GM18526 (cell line): Measurements from ENCODE around the gene RAPGEF5.

Experiments
- POLR2A ChIP-seq: IDR thresholded peaks from 3 replicates; pipeline ENCODE4 v1.6.1; 2011; ENCODE audit not compliant: insufficient read length; ENCODE audit errors: extremely low read depth

RAPGEF5 gene

GRCh38 chr7:22358820-22359697 lies 2.1 kb upstream of the RAPGEF5 start:
- no peak for TF ChIP-seq POLR2A

GRCh38 chr7:22357311-22358175 lies 589 bp upstream of the RAPGEF5 start:
- no peak for TF ChIP-seq POLR2A

- TF ChIP-seq POLR2A, result no peak
Measured at GRCh38 chr7:22356010-22356691, 803 bp downstream of the RAPGEF5 start.

- TF ChIP-seq POLR2A, result no peak
Measured at GRCh38 chr7:22355620-22356009, 1.3 kb downstream of the RAPGEF5 start.

- TF ChIP-seq POLR2A, result no peak
Measured at GRCh38 chr7:22354462-22354861, 2.5 kb downstream of the RAPGEF5 start.

GRCh38 chr7:22352887-22353286 lies 4.1 kb downstream of the RAPGEF5 start:
- TF ChIP-seq POLR2A, result no peak

GRCh38 chr7:22351878-22352277 lies 5.1 kb downstream of the RAPGEF5 start:
- TF ChIP-seq POLR2A, result no peak

GRCh38 chr7:22351329-22351692 lies 5.6 kb downstream of the RAPGEF5 start:
- no peak for TF ChIP-seq POLR2A

GRCh38 chr7:22350466-22351328 lies 6.3 kb downstream of the RAPGEF5 start:
- TF ChIP-seq POLR2A, result no peak

GRCh38 chr7:22348379-22348778 lies 8.6 kb downstream of the RAPGEF5 start:
- no peak for TF ChIP-seq POLR2A

- TF ChIP-seq POLR2A, result no peak
Measured at GRCh38 chr7:22346383-22347107, 10.4 kb downstream of the RAPGEF5 start.

- TF ChIP-seq POLR2A, result no peak
Measured at GRCh38 chr7:22344655-22345054, 12.3 kb downstream of the RAPGEF5 start.

GRCh38 chr7:22343612-22344011 lies 13.3 kb downstream of the RAPGEF5 start:
- no peak for TF ChIP-seq POLR2A

GRCh38 chr7:22343071-22343470 lies 13.9 kb downstream of the RAPGEF5 start:
- TF ChIP-seq POLR2A, result no peak

- TF ChIP-seq POLR2A, result no peak
Measured at GRCh38 chr7:22339725-22340390, 17.1 kb downstream of the RAPGEF5 start.
